Skin epidermis (tissue), 12 donors: ENCODE measurements around the gene FGD3.
"Not testable (repeated sequence)": the region's sequence is repeated elsewhere in the genome, so short reads cannot be mapped to it uniquely, and the experiment has no call there.

Experiments used
- H3K27ac ChIP-seq, 21 experiments: fragments of 200-600 bp; sonication (generic) in 11 of 21; one replicate each; pipeline ENCODE4 v1.5.0; 2020; ENCODE audit warnings: mild to moderate bottlenecking in 3 of 21, inconsistent platforms in 2 of 21, moderate library complexity in 2 of 21
- H3K4me3 ChIP-seq, 7 experiments: fragments of 200-600 bp; sonication (generic) in 2 of 7; one replicate each; pipeline ENCODE4 v1.5.0; 2020; ENCODE audit warnings: inconsistent platforms in 2 of 7, mild to moderate bottlenecking in 2 of 7, moderate library complexity in 1 of 7

Gene FGD3

DNA sequence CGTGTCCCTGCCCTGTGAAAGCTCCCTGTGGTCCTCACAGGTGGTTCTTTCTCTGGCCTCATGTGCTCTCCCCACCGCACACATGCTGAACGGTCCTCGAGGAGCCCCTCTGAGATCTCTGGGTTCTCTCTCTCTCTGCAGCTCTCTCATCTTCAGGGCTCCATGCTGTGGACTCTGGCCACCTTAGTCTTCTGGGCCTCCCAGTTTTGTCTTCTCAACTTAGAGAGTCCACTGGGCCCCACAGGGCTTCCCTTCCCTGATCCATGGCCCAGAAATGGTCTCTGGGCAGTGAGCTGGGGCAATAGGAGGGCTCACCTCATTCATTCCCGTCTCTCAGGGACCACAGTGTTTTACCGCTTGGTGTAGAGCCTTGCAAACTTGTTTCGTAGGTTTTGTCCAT, 26.4 kb downstream of the FGD3 start:
- H3K27ac ChIP-seq, result peak overlapping the region in 1 of 21 experiments; percentile 30
- no peak overlapping the region for H3K4me3 ChIP-seq

DNA sequence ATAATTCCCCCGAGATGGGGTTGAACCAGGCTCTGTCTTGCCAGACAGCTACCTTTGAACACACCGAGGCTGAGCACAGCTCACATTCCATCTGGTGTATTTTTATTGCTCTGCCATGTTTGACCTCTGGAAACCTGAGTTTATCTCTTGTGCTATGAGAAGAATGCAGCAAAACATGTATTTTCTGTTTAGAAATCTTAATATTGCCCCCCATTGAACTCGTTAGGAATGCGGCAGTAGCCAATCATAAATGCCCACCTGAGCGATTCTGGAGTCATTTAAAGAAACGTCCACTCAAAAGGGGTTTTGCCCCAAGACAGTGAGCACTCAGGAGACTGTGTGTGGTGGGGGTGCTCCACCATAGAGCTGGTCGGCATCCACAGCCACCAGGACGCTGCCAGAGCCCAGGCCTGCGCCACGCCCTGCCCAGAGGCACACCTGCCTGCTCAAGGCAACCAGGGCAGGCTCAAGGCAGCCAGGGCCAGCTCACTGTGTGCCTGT, 26.9 kb downstream of the FGD3 start:
- H3K4me3 ChIP-seq, result no peak overlapping the region
- H3K27ac ChIP-seq, result peak overlapping the region in 3 of 21 experiments; percentile 19 to 51 (median 24)

DNA sequence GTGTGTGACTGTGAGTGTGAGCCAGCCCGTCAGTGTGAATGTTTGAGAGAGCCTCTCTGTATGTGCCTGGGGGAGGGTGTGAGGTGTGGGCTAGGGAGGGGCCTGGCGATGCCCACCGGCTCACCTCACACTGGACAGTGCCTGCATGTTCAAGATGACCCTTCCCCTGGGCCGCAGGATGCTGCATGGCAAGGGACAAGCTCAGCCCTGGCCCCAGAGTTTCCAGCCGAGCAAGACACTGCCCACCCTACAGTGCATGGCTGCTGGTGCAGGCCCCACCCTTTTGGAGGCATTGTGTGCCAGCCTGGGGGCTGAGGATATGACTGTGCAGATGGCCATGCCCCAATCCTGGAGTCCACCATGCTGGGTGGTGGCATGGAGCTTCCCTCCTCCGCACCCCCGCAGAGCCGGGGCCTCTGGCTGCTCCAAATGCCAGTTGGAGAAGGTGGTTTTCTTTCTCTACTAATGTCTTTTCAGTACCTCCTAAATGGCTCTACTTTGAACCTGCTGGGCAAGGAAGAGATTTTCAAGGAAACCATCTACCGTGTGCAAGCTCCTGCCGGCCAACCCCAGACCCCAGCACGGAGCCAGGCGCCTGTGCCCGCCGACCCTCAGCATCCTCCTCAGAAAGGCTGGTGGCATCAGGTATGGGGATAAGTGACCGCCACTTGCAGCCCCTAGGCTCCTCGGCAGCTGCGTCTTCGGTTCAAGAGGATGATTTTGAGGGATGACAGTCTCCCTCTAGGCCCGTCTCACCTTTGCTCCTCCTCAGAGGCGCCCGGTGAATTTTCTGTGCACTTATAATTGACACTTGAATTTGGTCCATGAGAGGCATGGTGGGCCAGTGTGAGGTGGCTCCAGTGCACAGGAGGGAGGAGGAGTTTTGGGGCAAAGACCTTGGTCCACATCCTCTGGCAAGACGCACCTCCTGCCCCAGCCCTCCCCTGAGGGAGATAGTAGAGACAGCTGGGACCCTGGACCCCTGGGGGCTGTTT, 27.7 kb downstream of the FGD3 start:
- H3K27ac ChIP-seq, result peak overlapping the region in 3 of 21 experiments; percentile 19 to 51 (median 24)

DNA sequence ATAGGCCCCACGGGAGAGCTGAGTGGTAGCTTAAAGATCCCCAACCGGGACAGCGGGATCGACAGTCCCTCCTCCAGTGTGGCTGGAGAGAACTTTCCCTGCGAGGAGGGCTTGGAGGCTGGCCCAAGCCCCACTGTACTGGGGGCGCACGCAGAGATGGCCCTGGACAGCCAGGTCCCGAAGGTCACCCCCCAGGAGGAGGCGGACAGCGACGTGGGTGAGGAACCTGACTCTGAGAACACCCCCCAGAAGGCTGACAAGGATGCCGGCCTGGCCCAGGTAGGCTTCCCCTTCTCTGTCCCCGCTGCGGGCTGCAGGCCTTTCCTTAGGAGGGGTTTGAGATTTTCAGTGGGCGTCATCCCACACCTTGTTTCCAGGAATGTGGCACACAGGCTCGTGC, 29.1 kb downstream of the FGD3 start:
- H3K4me3 ChIP-seq, result no peak overlapping the region

More for the DNA sequence above, 27.7 kb downstream of the FGD3 start:
- H3K4me3 ChIP-seq, result no peak overlapping the region

DNA sequence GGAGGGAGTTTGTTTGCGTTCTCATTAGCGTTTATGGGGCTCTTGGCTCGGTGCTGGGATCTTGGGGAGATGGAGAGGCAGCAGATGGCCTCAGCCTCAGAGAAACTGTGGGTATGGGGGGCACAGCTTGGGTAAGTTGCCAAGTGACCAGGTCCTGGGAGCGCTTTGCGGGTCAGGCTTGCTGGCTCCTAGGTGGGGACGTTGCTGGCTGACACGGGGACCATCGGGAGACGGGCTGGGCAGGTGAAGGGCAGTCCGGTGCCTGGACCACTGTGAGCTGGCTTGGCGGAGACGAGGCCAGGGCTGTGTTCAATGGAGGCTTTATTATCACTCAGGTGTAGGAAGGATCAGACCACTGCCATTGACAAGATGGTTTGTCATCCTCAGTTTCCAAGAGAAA, 30.0 kb downstream of the FGD3 start:
- Histone ChIP-seq H3K27ac (no peak overlapping the region), H3K4me3 (no peak overlapping the region)

More for the DNA sequence above, 29.1 kb downstream of the FGD3 start:
- no peak overlapping the region for H3K27ac ChIP-seq

DNA sequence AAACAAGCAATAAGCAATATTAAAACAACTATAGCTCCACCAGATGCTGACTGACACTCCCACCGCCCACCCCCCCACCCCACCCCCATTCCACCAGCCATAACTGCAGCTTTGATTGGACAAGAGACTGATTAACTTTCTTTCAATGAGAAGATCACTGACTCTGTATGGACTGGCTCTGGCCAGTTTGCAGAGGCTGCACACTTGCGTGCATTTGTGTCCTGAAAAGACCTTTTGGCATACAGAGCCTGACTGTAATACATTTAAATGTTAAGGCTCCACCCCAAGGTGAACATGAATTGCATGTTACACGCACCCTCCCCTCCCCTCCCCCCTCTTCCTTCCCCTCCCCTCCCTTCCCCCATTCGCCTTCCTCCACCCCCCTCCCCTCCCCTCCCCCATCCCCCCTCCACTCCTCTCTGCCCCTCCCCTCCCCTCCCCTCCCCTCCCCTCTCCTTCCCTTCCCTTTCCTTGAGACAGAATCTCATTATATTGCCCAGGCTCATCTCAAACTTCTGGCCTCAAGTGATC, 31.1 kb downstream of the FGD3 start:
- H3K4me3 ChIP-seq, result no peak overlapping the region
- no peak overlapping the region for H3K27ac ChIP-seq

DNA sequence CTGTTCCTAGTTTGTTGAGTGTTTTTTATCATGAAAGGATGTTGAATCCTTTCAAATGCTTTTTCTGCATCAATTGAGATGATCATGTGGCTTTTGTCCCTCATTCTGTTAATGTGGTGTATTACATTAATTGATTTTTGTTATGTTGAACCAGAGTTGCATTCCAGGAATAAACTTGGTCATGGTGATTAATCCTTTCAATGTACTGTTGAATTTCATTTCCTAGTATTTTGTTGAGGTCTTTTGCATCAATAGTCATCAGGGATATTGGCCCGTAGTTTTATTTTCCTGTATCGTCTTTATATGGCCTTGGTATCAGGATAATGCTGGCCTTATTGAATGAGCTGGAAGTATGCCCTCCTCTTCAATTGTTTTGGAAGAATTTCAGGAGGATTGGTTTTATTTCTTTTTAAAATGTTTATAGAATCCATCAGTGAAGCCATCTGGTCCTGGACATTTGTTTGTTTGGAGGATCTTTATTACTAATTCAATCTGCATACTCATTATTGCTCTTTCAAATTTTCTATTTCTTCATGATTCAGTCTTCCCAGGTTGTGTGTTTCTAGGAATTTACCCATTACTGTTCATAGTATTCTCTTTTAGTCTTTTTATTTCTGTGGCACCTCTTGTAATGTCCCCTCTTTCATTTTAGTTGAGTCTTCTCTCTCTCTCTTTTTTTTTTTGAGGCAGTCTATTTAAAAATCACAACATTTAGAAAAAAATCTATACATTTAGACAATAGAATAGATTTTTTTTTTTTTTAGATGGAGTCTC, 32.1 kb downstream of the FGD3 start:
- H3K27ac ChIP-seq, result peak overlapping the region in 1 of 21 experiments; percentile 20
- no peak overlapping the region for H3K4me3 ChIP-seq

DNA sequence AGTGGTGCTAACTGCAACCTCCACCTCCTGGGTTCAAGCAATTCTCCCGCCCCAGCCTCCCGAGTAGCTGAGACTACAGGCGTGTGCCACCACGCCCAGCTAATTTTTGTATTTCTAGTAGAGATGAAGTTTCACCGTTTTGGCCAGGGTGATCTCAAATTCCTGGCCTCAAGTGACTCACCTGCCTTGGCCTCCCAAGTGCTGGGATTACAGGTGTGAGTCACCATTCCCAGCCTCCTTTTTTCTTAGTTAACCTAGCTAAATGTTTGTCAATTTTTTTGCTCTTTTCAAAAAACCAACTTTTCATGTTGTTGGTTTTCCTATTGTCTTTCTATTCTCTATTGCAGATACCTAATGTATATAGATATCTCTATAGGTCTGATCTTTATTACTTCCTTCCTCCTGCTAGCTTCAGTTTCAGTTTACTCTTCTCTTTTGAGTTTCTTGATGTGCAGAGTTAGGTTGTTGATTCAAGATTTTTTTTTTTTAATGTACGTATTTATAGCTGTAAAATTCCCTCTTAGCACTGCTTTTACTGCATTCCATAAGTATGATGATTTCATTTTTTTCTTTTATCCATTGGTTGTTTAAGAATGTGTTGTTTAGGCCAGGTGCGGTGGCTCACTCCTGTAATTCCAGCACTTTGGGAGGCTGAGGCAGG, 32.9 kb downstream of the FGD3 start:
- peak overlapping the region in 1 of 21 experiments; percentile 20 for H3K27ac ChIP-seq

DNA sequence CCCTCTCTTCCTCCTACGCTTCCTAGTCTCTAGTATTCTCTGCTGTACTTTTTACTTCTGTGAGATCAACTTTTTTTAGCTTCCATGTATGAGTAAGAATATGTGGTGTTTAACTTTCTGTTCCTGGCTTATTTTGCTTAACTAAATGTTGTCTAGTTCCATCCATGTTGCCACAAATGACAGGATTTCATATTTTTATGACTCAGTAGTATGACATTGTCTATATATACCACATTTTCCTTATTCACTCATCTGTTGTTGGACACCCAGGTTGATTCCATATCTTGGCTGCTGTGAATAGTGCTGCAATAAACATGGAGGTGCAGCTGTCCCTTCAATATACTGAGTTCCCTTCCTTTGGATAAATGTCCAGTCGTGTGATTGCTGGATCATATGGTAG, 34.8 kb downstream of the FGD3 start:
- H3K4me3 ChIP-seq, result no peak overlapping the region
- no peak overlapping the region for H3K27ac ChIP-seq

More for the DNA sequence above, 32.9 kb downstream of the FGD3 start:
- no peak overlapping the region for H3K4me3 ChIP-seq

DNA sequence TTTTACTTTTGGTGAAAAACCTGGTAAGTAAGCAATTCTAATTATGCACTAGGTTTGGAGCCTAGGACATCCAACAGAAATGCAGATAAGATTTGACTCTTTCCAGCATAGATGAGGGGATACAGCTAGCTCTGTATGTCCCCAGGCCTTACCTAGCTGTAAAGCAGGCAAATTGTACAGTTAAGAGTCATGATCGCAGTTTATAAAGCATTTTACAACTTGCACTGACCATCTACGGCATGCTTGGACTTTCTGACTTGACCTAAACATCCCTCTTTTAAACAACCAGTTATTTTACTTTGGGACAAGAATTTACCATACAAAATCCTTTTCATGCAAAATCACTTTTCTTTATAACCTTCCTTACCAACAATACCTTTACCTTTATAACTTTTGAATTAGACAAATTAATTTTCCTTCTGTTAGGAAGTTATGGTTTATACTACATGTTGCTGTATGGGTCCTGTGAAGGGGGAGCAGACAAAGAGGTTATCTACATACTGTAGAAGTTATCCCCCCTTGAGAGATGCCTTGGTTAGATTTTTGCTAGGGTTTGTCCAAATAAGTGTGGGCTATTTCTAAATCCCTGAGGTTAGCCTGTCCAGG, 36.8 kb downstream of the FGD3 start:
- no peak overlapping the region for H3K27ac ChIP-seq
- H3K4me3 ChIP-seq, result no peak overlapping the region

DNA sequence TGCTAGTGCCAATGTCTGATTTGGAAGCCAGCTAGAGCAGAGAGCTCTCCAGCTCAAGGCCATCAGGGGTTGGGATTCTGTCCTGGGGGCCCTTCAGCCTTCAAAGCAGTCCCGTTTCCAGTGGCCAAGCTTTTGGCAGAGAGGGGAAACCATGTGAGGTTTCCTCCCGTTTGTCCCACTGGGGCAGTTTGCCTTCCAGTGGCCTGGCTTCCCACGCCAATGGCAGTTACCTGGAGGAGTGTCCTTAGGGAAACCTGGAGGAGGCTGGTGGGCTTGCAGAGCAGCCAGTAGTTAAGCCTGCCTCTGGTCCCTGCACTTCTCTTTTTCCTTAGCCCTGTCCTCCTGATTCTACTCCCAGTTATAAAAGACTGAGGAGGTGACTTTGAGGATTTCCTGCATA, 37.7 kb downstream of the FGD3 start:
- Histone ChIP-seq H3K27ac (peak overlapping the region in 1 of 21 experiments; percentile 43), H3K4me3 (no peak overlapping the region)

DNA sequence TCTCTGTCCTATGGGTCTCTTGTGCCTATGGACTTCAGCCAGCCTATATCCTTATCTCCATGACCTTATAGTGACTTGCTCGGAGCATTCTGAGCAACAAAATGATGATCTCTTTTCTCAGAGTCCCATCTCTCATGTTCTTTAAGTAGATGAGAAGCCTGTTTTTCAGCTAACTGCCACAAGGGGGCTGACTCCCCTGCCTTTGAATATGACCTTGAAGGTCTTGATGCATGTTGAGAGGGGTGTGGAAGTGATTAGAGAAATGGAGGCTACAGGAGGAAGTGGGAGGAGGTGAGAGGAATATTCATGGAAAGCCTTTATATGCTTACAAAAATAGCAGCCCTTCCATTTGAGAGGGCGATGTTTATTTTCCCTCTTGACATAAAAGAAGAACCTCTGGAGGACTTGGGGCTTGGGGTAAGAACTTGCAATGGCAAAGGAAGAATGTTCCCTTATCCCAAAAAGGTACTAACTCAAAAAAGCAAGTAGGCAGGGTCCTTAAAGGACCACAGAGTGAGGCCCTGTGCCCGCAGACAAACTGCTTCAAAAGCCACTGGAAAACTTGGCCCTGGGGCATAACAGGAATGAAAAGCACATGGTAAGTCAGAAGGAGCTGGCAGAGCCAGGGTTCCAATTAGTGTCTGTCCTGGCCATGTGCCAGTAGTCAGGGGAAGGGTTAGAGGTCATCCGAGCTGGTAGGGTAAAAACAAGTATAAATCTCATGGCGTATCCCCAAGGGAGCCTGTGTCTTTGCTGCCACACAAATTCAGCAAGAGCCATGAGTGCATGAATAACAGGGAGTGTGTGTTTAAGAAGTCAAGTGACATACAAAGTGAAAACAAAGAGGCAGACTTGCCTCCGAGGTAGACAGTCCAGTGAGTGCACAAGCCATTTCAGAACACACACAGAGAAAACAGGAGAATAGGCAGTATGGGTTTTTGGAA, 39.1 kb downstream of the FGD3 start:
- no peak overlapping the region for H3K4me3 ChIP-seq
- peak overlapping the region in 3 of 21 experiments; percentile 0 to 71 (median 2) for H3K27ac ChIP-seq

DNA sequence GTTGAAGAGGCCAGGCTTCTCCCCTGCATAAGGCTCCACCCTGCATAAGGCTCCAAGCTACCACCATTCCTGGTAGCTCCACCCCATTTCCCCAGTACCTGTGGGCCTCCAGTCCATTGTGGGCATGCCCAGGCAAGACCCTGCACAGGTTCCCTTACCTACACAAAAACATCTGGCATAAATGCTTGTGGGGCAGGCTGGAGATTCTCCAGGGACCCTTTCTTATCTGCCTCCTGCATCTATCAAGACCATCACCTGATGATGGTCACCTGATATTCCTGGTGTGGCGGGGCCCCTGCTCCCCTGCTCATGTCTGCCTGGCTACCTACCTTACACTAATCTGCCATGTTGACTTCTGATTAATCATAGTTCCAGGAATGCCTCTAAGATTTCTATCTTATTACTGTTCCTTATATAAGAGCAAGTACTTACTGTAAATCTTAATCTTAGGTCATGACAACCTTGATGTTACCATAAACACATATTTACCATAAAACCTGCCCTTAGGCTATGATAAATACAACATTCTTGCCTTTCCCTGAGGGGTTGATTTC, 41.0 kb downstream of the FGD3 start:
- Histone ChIP-seq H3K4me3 (no peak overlapping the region), H3K27ac (peak overlapping the region in 6 of 21 experiments; percentile 13 to 73 (median 30))

DNA sequence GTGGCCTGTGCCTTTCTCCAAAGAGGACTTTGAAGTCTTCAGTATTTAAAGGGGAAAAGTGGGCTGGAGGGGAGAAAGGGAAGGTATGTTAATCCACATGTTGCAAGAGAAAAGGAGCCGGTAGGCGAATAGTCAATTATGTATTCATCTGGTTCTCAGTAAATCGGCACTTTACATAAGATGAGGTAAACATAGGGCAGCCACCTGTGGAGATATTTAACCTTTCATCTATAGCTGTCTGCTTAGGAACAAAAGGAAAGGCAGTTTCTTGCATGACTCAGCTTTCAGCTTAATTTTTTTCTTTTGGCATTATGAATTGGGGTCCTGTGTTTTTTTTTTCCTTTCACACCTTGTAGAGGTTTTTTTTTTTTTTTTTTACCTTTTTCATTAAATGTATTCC, 42.2 kb downstream of the FGD3 start:
- peak overlapping the region in 4 of 21 experiments; percentile 3 to 73 (median 20) for H3K27ac ChIP-seq
- H3K4me3 ChIP-seq, result no peak overlapping the region

DNA sequence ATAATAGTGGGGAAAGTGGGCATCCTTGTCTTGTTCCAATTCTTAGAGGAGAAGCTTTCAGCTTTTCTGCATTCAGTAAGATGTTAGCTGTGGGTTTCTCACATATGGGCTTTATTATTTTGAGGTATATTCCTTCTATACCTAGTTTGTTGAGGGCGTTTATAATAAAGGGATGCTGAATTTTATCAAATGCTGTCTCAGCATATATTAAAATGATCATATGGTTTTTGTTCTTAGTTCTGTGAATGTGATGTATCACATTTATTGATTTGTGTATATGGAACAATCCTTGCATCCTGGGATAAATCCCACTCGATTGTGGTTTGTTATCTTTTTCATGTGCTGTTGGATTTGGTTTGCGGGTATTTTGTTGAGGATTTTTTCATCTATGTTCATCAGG, 43.1 kb downstream of the FGD3 start:
- Histone ChIP-seq H3K27ac (no peak overlapping the region), H3K4me3 (no peak overlapping the region)

DNA sequence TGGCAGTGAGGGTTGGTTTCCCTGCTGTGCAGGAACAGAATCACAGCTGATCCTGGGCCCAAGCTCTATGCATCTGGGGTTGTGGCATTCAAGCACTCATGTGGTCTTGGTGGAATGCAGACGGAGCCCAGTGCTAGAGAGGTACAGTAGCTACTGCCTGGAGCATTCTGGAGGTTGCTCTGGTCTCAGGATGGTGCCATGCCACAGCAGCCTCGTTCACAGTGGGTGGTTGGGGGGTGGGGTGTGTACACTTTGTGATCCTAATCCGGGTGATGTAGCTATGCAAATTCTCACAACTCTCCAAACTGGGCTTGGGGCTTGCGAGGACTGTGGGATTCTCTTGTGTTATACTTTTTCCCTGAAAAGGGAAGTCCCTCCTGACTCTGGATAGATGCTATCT, 45.2 kb downstream of the FGD3 start:
- no peak overlapping the region for H3K4me3 ChIP-seq
- no peak overlapping the region for H3K27ac ChIP-seq

DNA sequence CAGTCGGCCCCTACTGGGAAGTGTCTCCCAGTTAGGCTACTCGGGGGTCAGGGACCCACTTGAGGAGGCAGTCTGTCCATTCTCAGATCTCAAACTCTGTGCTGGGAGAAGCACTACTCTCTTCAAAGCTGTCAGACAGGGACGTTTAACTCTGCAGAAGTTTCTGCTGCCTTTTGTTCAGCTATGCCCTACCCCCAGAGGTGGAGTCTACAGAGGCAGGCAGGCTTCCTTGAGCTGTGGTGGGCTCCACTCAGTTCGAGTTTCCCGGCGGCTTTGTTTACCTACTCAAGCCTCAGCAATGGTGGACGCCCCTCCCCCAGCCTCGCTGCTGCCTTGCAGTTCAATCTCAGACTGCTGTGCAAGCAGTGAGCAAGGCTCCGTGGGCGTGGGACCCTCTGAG, 51.5 kb downstream of the FGD3 start:
- not testable (repeated sequence) for H3K4me3 ChIP-seq, H3K27ac ChIP-seq

DNA sequence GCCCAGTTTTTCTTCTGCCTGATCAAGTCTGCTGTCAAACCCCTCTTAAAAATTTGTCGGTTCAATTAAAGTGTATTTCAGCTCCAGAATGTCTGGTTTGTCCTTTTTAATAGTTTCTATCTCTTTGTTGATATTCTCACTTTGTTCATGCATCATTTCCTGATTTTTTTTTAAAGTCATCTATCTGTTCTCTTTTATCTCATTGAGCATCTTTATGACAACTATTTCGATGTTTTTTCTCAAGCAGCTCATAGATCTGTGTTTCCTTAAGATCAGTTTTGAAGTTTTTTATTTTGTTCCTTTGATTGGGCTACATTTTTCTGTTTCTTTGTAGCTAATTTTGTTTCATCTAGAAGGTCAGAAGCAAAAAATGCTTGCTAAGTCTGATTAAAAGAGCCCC, 53.7 kb downstream of the FGD3 start:
- H3K27ac ChIP-seq, result peak overlapping the region in 1 of 21 experiments; percentile 59
- H3K4me3 ChIP-seq, result no peak overlapping the region
